NCI-H526 treated with DMSO at 0.1 percent for 48 hours (cell line): ENCODE measurements around the gene POLR3G.

ENCODE experiments used
- DNase-seq: peaks from one replicate; lab custom pipeline; 2025; lab: John Stamatoyannopoulos, UW

Gene POLR3G, protein sequence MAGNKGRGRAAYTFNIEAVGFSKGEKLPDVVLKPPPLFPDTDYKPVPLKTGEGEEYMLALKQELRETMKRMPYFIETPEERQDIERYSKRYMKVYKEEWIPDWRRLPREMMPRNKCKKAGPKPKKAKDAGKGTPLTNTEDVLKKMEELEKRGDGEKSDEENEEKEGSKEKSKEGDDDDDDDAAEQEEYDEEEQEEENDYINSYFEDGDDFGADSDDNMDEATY

DNA sequence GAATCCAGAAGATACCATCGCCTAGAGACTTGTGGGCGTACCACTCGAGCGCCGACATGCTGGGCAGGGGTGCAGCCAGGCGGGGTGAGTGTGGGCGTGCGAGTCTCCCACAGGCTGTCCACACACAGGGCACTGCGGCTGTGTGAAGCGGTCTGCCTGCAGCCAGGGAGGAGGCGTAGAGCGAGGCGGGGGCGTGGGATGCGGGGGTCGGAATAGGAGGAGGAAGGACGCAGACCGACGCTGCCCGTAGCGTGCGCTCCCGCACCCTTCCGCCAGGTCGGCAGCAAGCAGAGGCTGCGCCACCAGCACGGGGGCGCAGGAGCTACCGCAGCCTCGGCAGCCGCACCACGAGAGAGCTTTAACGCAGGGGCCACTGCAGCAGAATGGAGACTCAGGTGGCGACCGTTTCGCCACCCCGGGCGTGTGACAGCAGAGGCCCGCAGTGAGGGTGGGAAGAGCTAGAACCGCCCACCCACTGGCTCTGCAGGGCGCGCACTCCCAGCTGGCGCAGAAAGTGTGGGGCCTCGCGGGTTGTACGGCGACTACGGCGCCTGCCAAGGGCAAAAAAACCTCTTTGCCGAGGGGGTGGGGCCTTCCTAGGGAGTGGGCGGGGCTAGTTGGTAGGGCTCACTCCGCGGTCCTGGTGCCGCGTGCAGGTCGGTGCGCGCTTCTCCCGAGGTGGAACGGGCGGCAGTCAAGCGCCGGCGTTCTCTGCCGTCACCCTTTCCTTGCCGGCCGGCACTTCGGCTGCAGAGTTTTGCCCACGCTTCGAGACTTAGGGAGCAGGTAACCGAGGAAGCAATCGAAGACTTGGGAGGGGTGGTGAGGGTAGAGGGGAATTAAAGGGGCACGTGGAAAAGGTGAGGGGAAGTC is at the start of gene POLR3G, which contains the start of gene MBLAC2:
Gene POLR3G, plus strand, starts transcription at position 630 of the 873 bp plus-strand sequence. CDS start 10,704 bp downstream, outside the sequence.
Gene MBLAC2, minus strand, starts transcription at position 537 of the 873 bp plus-strand sequence. Its CDS starts 479 bp downstream, at position 58.
- peak; percentile 74 for DNase-seq

DNA sequence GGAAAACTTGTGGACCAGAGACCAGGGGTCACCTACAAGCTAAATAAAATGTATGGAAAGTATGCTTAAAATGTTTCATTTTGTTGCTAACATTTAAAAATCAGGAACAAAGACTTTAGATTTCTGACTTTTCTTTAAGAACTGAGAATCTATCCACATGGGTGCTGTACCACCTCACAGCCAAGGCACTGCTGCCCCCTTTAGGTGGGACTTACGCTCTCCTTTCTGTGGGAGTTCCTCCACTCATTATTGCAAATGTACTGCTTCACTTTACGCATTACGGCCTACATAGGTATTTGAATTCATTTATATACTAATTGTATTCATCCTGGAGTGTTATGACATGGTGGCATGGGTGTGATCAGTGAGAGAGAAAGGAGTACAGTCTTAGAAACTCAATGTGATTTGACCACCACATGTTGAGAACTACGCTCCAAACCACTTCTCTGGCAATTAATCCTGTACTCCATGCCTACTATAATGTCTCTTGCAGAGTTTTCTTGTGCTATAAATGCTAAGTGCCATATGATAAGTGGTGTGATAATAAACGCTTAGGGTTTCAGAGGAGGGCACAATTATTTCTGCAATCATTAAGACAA is 40.4 kb upstream of the POLR3G start:
- peak; percentile 2 for DNase-seq

DNA sequence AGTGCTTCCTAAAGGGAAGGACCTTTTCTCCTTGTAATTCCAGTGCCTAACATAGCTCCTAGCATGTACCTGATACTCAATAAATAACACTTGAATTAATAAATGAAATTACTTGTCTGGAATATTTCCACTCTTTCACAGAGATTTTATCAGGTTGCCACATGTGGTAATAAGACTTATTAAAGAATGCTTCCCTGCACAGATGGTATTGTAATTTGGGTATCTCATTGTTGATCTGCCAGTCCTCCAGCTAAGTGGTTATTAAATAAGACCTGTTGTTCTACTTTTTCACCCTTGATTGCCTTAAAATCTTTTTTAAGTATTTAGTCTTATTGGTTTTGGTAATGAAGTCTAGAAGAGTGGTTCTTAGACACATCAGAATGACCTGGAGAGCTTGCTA is 37.0 kb upstream of the POLR3G start:
- no peak for DNase-seq

DNA sequence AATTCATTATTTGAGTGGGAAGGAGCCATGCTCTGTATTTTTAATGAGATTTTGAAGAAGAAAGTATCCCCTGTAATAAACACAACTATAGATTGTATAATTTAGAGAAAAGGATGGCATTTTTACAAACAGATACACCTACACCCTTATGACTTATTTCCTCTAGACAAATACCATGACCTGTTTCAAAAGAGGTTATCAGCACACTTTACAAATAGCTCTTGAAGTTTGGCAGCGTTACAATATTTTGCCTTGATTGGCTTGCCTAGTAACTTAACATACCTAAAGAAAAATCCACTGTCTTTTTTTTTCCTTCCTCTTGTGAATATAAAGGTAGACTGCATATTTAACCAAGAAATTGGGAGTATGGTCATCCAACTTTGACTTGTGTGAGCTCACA is 36.6 kb upstream of the POLR3G start:
- no peak for DNase-seq

DNA sequence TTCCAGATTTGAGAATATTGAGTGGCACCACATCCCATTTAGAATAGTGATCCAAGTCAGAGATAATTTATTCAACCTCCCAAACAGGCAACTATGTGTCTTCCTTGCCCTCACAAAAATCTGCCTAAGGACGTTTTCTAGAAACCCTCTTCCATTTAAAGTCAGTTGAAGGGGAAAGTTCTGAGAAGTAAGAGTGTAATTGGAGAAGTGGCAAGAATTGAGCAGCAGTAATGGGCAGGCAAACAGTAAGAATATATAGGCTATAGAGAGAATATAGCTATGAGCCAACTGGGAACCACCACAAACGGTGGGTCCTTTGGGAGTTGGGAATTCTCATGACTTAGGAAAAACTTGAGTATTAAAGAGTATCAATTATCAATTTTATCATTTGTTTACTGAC is 34.0 kb upstream of the POLR3G start:
- no peak for DNase-seq

DNA sequence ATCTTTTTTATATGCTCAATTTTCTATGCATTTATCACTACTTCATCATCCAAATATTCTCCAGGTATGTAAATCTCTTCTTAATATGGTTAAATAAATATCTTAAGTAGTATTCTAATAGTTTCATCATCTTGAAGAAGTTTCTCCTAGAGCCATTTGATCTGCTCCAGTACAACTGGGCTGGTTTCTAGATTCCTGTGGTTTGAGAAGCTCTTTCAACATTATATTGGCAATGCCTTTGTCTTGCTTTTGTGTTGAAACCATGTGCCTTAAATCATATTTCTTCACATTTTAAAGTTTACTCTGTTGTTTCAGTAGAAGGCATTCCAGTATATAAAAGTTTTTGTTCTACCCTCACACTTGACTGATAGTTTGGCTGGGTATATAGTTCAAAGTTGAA is 27.7 kb upstream of the POLR3G start:
- no peak for DNase-seq

DNA sequence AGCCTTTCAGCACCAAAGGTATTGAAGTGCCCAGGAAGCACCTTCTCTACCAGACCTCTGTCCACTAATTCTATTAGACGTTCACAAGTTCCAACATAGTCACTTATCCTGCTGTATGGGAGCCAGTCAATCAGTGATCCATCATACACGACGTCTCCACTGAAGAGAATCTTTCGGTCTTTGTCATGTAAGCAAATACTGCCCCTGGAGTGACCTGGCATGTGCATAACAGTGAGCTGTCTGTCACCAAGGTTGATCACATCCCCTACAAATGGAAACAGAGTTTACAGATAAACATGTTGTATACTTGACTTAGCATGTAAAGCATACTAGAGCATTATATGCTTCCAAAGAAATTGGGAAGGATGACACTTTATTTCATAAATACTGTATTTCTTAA is 13.4 kb upstream of the POLR3G start:
- DNase-seq = no peak

DNA sequence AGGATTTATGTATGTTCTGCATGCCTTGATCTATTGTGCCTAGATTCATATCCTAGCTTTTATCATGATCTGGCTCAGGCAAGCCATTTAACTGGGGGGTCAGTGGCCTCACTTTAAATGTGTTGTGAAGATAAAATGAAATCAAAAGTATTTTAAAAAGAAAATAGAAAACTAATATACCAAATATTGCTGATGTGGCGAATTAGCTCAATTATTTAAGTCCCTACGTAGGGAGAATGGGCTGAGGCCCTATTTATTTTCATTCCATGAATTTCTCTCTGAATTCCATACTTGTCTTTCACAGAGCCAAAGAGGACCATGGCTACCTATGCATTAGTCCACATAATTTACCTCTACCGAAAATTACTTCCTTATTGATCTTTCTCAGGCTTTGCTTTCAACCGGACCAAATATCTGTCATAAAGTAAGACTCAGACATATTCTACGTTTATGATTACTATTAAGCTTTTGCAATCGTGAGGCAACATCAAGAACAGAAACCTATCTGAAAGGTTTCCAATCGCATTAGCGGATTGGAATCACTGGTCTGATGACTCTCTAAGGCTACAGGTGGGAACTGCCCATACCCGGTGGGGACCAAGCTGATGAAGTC is 1.8 kb upstream of the POLR3G start:
- DNase-seq = no peak

DNA sequence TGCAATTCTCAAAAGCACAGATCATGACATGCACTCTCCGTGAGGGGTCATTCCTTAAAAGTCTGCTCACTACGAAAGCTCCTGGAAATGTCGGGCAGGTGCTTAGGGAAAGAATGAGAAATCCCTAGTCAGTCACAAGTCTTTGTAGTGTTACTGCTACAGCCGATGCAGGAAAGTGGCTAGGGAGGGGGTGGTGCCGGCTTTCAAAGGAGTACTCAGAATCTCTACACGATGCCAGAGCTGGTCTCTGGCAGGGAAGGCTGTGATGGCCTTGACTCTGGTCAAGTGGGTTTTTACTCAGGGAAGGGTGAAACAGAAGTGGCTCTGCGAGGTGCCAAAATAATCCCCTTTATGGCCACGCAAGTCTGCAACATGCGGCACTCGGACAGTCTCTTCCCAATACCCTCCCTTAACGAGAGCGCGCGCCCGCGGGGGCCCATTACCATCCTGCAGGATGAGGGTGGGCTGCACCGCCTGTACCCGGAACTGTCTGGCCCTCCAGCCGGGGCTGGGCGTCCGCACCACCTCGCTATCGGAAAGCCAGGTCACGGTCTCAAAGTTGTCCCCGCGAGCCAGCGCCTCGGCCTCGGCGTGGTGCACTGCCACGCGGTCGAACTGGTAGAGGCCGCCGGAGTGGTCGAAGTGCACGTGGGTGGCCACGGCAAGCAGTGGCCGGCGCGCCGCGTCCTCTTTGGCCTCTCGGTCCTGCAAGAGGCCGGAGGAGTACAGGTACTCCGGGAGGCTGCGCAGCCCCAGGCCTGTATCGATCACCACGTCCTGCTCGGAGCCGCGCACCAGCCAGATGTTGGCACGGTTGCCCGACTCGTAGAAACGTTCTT is 1.0 kb upstream of the POLR3G start:
- DNase-seq = peak; percentile 30

DNA sequence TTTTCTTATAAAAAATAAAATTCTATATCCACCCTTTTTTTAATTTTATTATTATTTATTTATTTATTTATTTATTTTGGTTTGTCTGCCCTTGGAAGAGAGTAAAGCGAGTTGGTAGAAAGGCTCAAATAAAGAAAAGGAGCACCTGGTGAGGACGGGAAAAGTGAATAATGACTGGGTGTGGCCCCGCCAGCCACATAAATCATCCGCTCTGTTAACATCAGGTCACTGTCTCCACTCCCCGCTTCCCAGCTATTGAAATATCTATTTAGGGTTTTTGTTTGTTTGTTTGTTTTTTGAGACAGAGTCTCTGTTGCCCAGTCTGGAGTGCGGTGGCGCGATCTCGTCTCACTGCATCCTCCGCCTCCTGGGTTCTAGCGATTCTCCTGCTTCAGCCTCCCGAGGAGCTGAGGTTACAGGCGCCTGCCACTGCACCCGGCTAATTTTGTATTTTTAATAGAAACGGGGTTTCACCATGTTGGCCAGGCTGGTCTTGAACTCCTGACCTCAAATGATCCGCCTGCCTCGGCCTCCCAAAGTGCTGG is 844 bp downstream of the POLR3G start:
- peak; percentile 23 for DNase-seq

DNA sequence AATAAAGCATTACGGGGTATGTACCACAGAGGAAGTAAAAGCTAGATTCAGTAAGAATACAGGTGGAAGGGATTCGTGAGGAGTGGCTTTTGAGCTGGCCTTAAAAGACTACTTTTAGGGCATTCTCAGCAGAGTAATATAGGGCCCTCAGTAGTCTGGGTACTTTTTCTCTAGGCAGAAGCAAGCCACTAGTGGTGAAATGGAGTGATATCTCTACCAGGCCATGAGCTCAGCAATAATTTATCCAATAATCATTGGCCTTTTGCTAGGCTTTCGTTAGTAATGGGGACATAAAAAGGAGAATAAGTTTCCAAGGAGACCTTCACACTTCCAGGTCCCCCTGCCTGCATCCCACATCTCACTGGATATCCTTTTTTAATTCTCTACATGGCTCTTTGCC is 1.7 kb downstream of the POLR3G start:
- DNase-seq = no peak

DNA sequence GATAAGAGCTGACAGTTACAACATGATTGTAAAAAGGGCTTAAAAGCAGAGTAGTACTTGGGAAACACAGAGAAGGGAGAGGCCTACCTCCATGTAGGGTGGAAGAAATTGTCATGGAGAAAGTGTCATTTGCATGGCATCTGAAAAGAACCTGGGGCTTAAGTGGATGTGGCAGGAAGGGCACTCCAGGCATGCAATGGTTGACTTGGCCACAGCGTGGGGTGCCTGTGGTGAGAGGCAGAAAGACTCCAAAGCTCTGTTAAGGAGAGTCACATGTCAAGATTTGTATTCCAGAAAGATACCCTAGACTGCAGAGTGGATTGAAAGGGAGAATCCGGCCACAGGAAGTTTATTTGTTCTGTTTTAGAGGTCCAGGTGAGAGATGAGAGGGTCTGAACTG is 2.4 kb downstream of the POLR3G start:
- DNase-seq = no peak

DNA sequence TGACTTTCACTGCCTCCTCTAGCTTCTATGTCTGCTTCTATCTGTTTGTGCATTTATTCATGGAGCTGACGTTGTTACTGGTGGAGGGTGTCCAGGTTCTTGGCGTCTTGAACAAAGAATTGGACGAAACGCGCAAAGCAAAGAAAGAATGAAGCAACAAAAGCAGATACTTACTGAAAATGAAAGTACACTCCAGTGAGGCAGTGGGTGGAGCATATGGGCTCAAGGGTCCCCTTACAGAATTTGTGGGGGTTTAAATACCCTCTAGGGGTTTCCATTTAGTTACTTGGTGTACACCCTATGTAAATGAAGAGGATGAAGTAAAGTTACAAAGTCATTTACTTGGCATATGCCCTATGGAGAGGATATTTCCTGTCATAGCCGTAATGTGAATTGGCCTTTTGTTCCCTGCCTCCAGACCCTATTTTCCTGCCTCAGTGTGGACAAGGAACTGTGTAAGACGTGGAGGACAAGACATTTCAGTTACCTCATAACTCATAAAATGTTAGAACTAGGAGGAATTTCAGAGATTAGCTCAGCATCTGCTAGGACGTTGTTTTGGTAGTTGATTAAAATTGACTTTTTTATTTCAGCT is 3.1 kb downstream of the POLR3G start:
- no peak for DNase-seq

DNA sequence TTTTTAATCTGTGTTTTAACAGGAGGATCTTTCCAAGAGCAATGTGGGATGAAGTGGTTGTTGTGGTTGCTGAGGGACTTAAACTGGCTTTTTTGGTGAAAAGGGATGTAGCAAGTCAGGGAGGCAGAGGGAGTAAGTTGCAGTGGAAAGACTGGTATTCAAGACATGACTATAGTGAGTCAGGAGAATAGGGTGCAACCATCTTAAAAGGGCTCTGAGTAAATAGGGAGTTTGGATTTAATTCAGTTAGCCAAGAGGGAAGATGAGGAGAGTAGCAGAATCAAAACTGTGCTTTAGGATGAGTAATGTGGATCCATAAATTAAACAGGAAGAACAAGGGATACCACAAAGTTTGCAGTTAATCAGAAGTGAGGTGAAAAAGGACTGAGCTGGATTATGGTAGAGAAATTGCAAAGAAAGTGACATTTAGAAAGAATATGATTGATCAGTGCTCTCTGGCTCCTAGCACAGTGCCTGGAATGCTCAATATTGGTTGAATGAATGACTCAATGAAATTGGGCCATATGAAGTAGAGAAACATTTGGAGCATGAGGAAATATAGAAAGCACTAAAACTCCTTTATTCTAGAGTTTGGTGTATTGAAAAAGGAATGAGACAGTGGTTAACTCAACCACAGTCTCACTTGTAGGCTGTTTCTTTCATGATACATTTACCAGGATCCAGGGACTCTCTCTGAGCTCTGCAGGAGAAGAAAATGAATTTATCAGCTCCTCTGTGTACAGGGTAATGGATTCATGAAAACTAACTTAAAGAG is 5.1 kb downstream of the POLR3G start:
- DNase-seq = no peak

DNA sequence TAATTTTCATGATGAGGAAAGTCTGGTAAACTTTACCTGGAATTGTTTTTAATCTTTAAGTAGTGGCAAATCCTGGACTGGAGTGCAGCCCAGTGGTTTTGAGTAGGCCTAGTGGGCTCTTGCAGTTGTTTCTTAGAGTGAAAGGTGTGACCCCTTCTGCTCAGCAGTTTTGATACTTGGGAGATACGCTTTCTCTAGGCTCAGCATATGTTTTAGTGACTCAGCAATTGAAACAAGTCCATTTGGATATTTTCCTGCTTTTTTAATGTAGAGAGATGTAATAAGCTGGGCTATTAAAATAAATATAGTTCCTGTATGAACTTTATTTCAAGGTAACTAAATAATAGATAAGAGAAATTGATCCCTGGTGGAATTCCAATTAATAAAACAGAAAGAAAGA is 6.0 kb downstream of the POLR3G start:
- no peak for DNase-seq

DNA sequence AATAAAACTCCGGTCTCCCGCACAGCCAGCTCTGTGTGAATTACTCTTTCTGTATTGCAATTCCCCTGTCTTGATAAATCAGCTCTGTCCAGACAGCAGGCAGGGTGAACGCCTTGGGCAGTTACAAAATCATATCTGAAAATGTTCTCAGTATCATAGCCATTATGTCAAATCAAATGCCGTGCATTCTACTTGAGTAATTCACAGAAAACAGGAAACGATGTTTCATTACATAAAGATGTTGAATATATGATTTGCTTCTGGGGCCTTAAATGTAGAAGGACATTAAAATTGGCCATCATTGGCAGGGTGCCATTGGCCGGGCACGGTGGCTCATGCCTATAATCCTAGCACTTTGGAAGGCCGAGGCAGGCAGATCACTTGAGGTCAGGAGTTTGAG is 8.5 kb downstream of the POLR3G start:
- no peak for DNase-seq

DNA sequence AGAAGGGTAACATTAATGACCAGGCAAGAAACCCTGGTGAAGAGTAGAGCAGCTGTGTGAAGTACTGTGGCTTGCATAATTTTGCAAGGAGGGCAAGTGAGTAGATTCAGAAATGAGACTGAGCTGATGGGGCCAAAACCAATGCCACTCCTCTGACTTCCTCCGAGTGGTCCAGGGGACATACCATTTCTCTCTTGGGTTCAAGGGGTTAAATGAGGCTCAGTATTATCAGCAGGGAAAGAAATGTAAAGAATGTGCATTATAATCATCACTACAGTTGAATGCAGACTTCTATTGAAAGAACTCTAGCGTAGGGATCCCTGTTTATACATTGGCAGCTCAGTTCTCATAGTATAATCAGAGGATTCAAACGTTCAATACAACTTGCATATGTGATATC is 9.9 kb downstream of the POLR3G start:
- no peak for DNase-seq

DNA sequence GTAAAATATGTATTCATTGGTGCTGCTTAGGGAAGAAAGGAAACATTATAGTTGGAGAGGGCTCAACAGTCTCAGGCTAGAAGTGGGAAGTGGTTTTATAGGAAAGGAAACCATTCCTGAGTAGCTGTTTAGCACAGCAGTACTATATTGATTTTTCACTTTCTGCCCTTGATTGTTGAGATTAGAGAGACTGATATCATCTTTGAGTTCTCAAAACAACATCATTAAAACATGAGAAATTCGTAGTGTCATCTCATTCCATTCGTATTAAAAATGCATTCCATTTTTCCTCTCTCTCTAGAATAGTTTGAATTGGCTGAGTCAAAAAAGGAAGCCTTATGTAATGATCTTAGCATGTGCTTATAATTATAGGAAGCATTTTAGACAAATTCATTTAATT is 14.1 kb downstream of the POLR3G start:
- no peak for DNase-seq

DNA sequence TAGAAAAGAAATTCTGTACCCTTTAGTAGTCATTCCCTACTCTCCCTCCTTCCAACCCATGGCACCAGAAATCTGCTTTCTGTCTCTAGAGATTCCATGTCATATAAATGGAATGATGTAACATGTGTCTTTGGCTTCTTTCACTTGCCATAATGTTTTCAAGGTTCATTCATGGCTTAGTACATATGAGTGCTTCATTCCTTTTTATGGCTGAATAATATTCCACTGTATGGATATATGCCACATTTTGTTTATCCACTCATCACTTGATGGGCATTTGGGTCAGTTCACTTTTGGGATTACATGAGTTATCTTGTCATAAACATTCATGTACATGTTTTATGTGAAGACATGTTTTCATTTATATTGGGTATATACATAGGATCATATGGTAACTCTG is 19.4 kb downstream of the POLR3G start:
- DNase-seq = no peak

DNA sequence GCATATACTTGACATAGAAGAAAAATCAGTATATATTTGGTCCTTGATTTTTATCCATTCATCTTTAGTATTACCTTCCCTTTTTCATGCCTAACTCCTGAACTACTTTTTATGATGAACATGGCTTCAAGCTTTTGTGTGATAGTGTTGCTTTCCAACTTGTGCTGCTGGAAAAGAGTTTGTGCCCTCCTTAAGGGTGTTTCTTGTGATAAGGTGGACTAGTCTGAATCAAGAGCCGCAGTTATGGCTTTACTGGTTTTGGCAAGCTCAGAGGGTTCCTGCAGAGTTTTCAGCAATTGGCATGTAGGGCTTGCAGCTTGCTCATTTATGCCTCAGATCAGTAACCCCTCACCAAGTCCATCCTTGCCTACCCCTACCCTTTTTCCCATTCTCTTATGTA is 20.5 kb downstream of the POLR3G start:
- no peak for DNase-seq
